Hematopoietic multipotent progenitor cell treated with erythropoietin and hydrocortisone succinate and interleukin-3 and kit ligand, for 17 days (in vitro differentiated cells): Measurements from ENCODE around the gene PSTPIP1.

Experiments
- DNase-seq: peaks from one replicate; pipeline ENCODE4 v3.0.0-alpha.2; 2015; ENCODE audit warnings: low spot score

PSTPIP1 gene

GRCh38 chr15:77070180-77070494 lies 75.2 kb downstream of the PSTPIP1 start:
- DNase-seq = no peak

GRCh38 chr15:77070495-77071304 lies 75.8 kb downstream of the PSTPIP1 start, which contains the start of gene TSPAN3:
Gene TSPAN3 (minus strand): TSS chr15:77071109. CDS start chr15:77070954, 155 bp downstream.
- DNase-seq = peak; percentile 86

GRCh38 chr15:77071305-77072223 lies 76.6 kb downstream of the PSTPIP1 start:
- no peak for DNase-seq

- DNase-seq = no peak
Observed at GRCh38 chr15:77074350-77074749, 79.4 kb downstream of the PSTPIP1 start.

- no peak for DNase-seq
Observed at GRCh38 chr15:77075528-77075927, 80.6 kb downstream of the PSTPIP1 start.

GRCh38 chr15:77076323-77076915 lies 81.5 kb downstream of the PSTPIP1 start:
- DNase-seq = no peak

GRCh38 chr15:77081971-77082370 lies 87.0 kb downstream of the PSTPIP1 start:
- DNase-seq = no peak

- DNase-seq = no peak
Observed at GRCh38 chr15:77083381-77084160, 88.6 kb downstream of the PSTPIP1 start.

- no peak for DNase-seq
Observed at GRCh38 chr15:77084436-77084835, 89.5 kb downstream of the PSTPIP1 start.

GRCh38 chr15:77085297-77085696 lies 90.4 kb downstream of the PSTPIP1 start:
- no peak for DNase-seq
